Heart left ventricle (tissue), 16 donors: Measurements from ENCODE around the gene CTDSPL2. TPM values are rescaled to one million over a fixed set of nuclear protein-coding genes. Genes with fewer than 3 reads are reported as not detected.
"Not testable (repeated sequence)": the region's sequence is repeated elsewhere in the genome, so short reads cannot be mapped to it uniquely, and the experiment has no call there.

Source experiments
- ATAC-seq, 4 donors: fragments of 200-7000 bp; cut with Tn5 transposase; one replicate each; pipeline ENCODE4 v1.9.1; 2020 to 2022; ENCODE audit warnings: moderate library complexity in 4 of 4, mild to moderate bottlenecking in 3 of 4, moderate number of reproducible peaks in 1 of 4
- DNase-seq, 5 donors: peaks; one replicate each; pipeline ENCODE4 v3.0.0-alpha.2; 2020
- H3K27ac ChIP-seq, 12 donors: fragments of 200-600 bp; sonication (generic) in 4 of 12; one replicate each; pipeline versions ENCODE4 v1.5.0 to v1.8.0; 2016 to 2022; ENCODE audit warnings: mild to moderate bottlenecking in 2 of 12
- H3K27me3 ChIP-seq, 9 donors: fragments of 200-600 bp; sonication (generic) in 2 of 9; one replicate each; pipeline versions ENCODE4 v1.5.1 to v1.8.0; 2016 to 2022; ENCODE audit warnings: mild to moderate bottlenecking in 3 of 9
- H3K36me3 ChIP-seq, 9 donors: fragments of 200-600 bp; sonication (generic) in 2 of 9; one replicate each; pipeline versions ENCODE4 v1.5.0 to v1.8.0; 2018 to 2022; ENCODE audit warnings: mild to moderate bottlenecking in 2 of 9
- H3K4me1 ChIP-seq, 12 donors: fragments of 200-600 bp; sonication (generic) in 4 of 12; one replicate each; pipeline versions ENCODE4 v1.5.0 to v1.8.0; 2016 to 2022; ENCODE audit warnings: mild to moderate bottlenecking in 3 of 12
- H3K4me3 ChIP-seq, 12 donors: fragments of 200-600 bp; sonication (generic) in 4 of 12; one replicate each; pipeline versions ENCODE4 v1.5.0 to v1.8.0; 2017 to 2022; ENCODE audit warnings: mild to moderate bottlenecking in 9 of 12, moderate library complexity in 4 of 12
- H3K9me3 ChIP-seq, 12 donors: fragments of 200-600 bp; sonication (generic) in 4 of 12; one replicate each; pipeline versions ENCODE4 v1.5.0 to v1.8.0; 2016 to 2022; ENCODE audit warnings: mild to moderate bottlenecking in 1 of 12
- CTCF ChIP-seq, 12 donors: fragments of 200-600 bp; sonication (generic) in 4 of 12; IDR thresholded peaks; one replicate each; pipeline versions ENCODE4 v1.5.0 to v1.8.0; 2018 to 2022; ENCODE audit warnings: antibody characterized with exemption in 12 of 12, mild to moderate bottlenecking in 5 of 12
- POLR2A ChIP-seq, 2 donors: fragments of 450-650 bp; IDR thresholded peaks; one replicate each; pipeline ENCODE4 v1.6.1; 2017; ENCODE audit warnings: antibody characterized with exemption in 2 of 2, mild to moderate bottlenecking in 2 of 2, moderate library complexity in 2 of 2
- WGBS, 4 donors: extraction: QIAGEN DNeasy Blood & Tissue Kit in 2 of 4; methylation state at CpG; one replicate each; pipeline versions ENCODE4 v1.1.5 to v1.1.7; 2013 to 2018; 5-methylcytosine and 5-hydroxymethylcytosine counted together
- intact Hi-C, 10 donors: fragments of 100-400 bp; cut with DNase I; formaldehyde crosslinking; loops; one replicate each; pipeline versions ENCODE4 v1.11.1 to v1.14.2; 2022
- polyA plus RNA-seq, 2 donors: library from polyadenylated mRNA; stranded (reverse); fragments of 200-250 nt; gene quantifications; one replicate each; pipeline ENCODE4 v1.2.3, GENCODE V29; 2013
- total RNA-seq, 9 donors: library from RNA; depleted of rRNA in 2 of 9; stranded (reverse); fragments of >200 nt in 2 of 9; fragmentation: NEBNext Ultra II Directional in 3 of 9; extraction: Animal tissue kit (Norgen Biotek cat#: 25700) in 3 of 9; gene quantifications; one replicate each; pipeline versions ENCODE4 v1.1.0 to v1.2.4, GENCODE V29; 2016 to 2023
- donor health status: ischemic (EF 13 %, LVEDD 7.1; RV severe dilation, severe dysfunction).
- donor health status: healthy with polysubstance abuse.
- donor health status: DM: no; HTN: yes; CAD: no.
- donor health status: DM: no; HTN: no; CAD: no.
- donor health status: ischemic (EF 25% LVEDD 6.9; RV normal size, moderate dysfunction).
- donor health status: ischemic (EF 25% LVEDD 5.7; RV mildly dilated, moderate dysfunction).
- donor health status: healthy.
- donor health status: DM: yes; HTN: yes; CAD: no.
- donor health status: ischemic (EF 35%, LVEDD 5.7; RV mildly dilated, moderate dysfunction).
- donor health status: nonischemic (EF 11% LVEDD 7.7; RV severe dilation, severe dysfunction).
- donor health status: DM: yes; HTN: yes; CAD: no.
- donor health status: PGD.
- donor health status: ischemic (EF 29% LVEDD 5.4; RV normal size, mild dysfunction).
- donor health status: nonischemic (EF 23%, LVEDD 6.1; RV moderate dilation, normal function).

The CTDSPL2 gene
- total and polyA plus RNA-seq, 11 donors, result 3.0 to 27.6 (median 18.3) TPM

GRCh38 chr15:44550734-44551133 lies 123.3 kb downstream of the CTDSPL2 start:
- Histone ChIP-seq H3K4me1 (peaks cover 5 to 34% (median 17%) of the 10 kb centered on the region in 12 donors), H3K27ac (no peak overlapping the region), H3K9me3 (no peaks in the 10 kb centered on the region), H3K36me3 (peaks cover 2 to 60% (median 54%) of the 10 kb centered on the region in 9 donors), H3K27me3 (no peaks in the 10 kb centered on the region), H3K4me3 (no peak overlapping the region)
- TF ChIP-seq POLR2A (IDR thresholded peaks at IDR 0.05) (no peak), CTCF (IDR thresholded peaks at IDR 0.05) (no peak)
- WGBS, 4 donors, result 93 to 97% (median 97%) methylated on average over 4 of the region's 4 CpGs
- ATAC-seq (no peak), DNase-seq (no peak)
- intact Hi-C loops, result no loop called here

GRCh38 chr15:44554934-44555723 lies 127.7 kb downstream of the CTDSPL2 start:
- H3K27me3 ChIP-seq, result no peaks in the 10 kb centered on the region
- H3K9me3 ChIP-seq, result no peaks in the 10 kb centered on the region
- peak overlapping the region in 8 of 12 donors; percentile 1 to 62 (median 27) for H3K27ac ChIP-seq
- WGBS, 4 donors, result 45 to 56% (median 48%) methylated on average over 4 of the region's 4 CpGs
- no peak overlapping the region for H3K4me3 ChIP-seq
- H3K4me1 ChIP-seq, result peaks cover 0 to 20% (median 13%) of the 10 kb centered on the region in 12 donors
- ATAC-seq, result peak; percentile 60 to 81 (median 72)
- peaks cover 4 to 96% (median 92%) of the 10 kb centered on the region in 9 donors for H3K36me3 ChIP-seq
- no peak for DNase-seq
- TF ChIP-seq POLR2A (IDR thresholded peaks at IDR 0.05) (no peak), CTCF (IDR thresholded peaks at IDR 0.05) (no peak)
- intact Hi-C loops, result no loop called here

GRCh38 chr15:44560926-44561325 lies 133.5 kb downstream of the CTDSPL2 start:
- ATAC-seq, intact Hi-C loops, H3K4me3 ChIP-seq, H3K27ac ChIP-seq, H3K4me1 ChIP-seq, H3K9me3 ChIP-seq, H3K27me3 ChIP-seq, DNase-seq: not testable (repeated sequence)
- H3K36me3 ChIP-seq, result peaks cover 2 to 100% (median 99%) of the 10 kb centered on the region in 9 donors

GRCh38 chr15:44565387-44566154 lies 138.1 kb downstream of the CTDSPL2 start:
- no peak for TF ChIP-seq POLR2A (IDR thresholded peaks at IDR 0.05)
- no peak for TF ChIP-seq CTCF (IDR thresholded peaks at IDR 0.05)
- H3K27me3 ChIP-seq, result no peaks in the 10 kb centered on the region
- H3K27ac ChIP-seq, result no peak overlapping the region
- no peak for ATAC-seq
- no peak for DNase-seq
- peaks cover 0 to 6% (median 0%) of the 10 kb centered on the region in 12 donors for H3K9me3 ChIP-seq
- intact Hi-C loops, result no loop called here
- WGBS, 4 donors, result 93 to 98% (median 96%) methylated on average over 8 of the region's 8 CpGs
- H3K36me3 ChIP-seq, result peaks cover 0 to 100% (median 98%) of the 10 kb centered on the region in 9 donors
- no peaks in the 10 kb centered on the region for H3K4me1 ChIP-seq
- no peak overlapping the region for H3K4me3 ChIP-seq
